Left lung (tissue), 10 donors: ENCODE data around the gene SLC24A4. TPM values are rescaled to one million over a fixed set of nuclear protein-coding genes. Genes with fewer than 3 reads are reported as not detected.

Experiments
- ATAC-seq: fragments of 200-7000 bp; cut with Tn5 transposase; one replicate; pipeline ENCODE4 v1.9.1; 2020; ENCODE audit warnings: moderate library complexity
- DNase-seq, 4 donors: peaks; one replicate each; pipeline ENCODE4 v3.0.0-alpha.2; 2013 to 2020
- H3K27ac ChIP-seq, 2 donors: fragments of 200-600 bp; sonication (generic) in 1 of 2; one replicate each; pipeline versions ENCODE4 v1.5.0 to v1.8.0; 2020 to 2021
- H3K27me3 ChIP-seq, 2 donors: fragments of 200-600 bp; sonication (generic) in 1 of 2; one replicate each; pipeline versions ENCODE4 v1.5.0 to v1.8.0; 2020 to 2021
- H3K36me3 ChIP-seq, 2 donors: fragments of 200-600 bp; sonication (generic) in 1 of 2; one replicate each; pipeline versions ENCODE4 v1.5.0 to v1.8.0; 2020 to 2021
- H3K4me1 ChIP-seq, 2 donors: fragments of 200-600 bp; one replicate each; pipeline ENCODE4 v1.8.0; 2021
- H3K4me3 ChIP-seq, 2 donors: fragments of 200-600 bp; sonication (generic) in 1 of 2; one replicate each; pipeline versions ENCODE4 v1.5.0 to v1.8.0; 2020 to 2021; ENCODE audit warnings: mild to moderate bottlenecking in 1 of 2
- H3K9me3 ChIP-seq, 2 donors: fragments of 200-600 bp; sonication (generic) in 1 of 2; one replicate each; pipeline versions ENCODE4 v1.5.0 to v1.8.0; 2020 to 2021
- CTCF ChIP-seq, 2 donors: fragments of 200-600 bp; sonication (generic) in 1 of 2; IDR thresholded peaks; one replicate each; pipeline versions ENCODE4 v1.5.0 to v1.8.0; 2021; ENCODE audit warnings: antibody characterized with exemption in 2 of 2
- intact Hi-C, 2 donors: fragments of 100-400 bp; cut with DNase I; formaldehyde crosslinking; loops; one replicate each; pipeline versions ENCODE4 v1.11.2 to v1.14.2; 2022
- polyA plus RNA-seq, 6 donors: library from polyadenylated mRNA; unstranded; fragments of 120-200 nt; gene quantifications; one replicate each; pipeline ENCODE4 v1.2.1, GENCODE V29; 2013; ENCODE audit not compliant: insufficient read length in 6 of 6
- total RNA-seq, 2 donors: library from RNA; stranded (reverse); fragmentation: NEBNext Ultra II Directional; extraction: Animal tissue kit (Norgen Biotek cat#: 25700); gene quantifications; one replicate each; pipeline ENCODE4 v1.2.1, GENCODE V29; 2021
- donor health status: DM: no; HTN: yes; CAD: no.
- donor health status: DM: no; HTN: no; CAD: no.

SLC24A4 gene
- total and polyA plus RNA-seq, 8 donors: 0.25 to 2.0 (median 0.47) TPM

GRCh38 chr14:92519246-92520101 lies 196.5 kb downstream of the SLC24A4 start:
- ATAC-seq: no peak
- Histone ChIP-seq H3K9me3 (no peaks in the 10 kb centered on the region), H3K36me3 (no peaks in the 10 kb centered on the region), H3K27ac (peak overlapping the region in 1 of 2 donors; percentile 80), H3K27me3 (peaks cover 0 to 3% of the 10 kb centered on the region in 2 donors), H3K4me3 (no peak overlapping the region), H3K4me1 (peaks cover 11 to 81% of the 10 kb centered on the region in 2 donors)
- DNase-seq: no peak
- intact Hi-C loops: no loop called here
- TF ChIP-seq CTCF (IDR thresholded peaks at IDR 0.05): no peak

GRCh38 chr14:92520102-92521057 lies 197.4 kb downstream of the SLC24A4 start:
- no peaks in the 10 kb centered on the region for H3K9me3 ChIP-seq
- ATAC-seq (peak; percentile 20), DNase-seq (no peak)
- H3K4me3 ChIP-seq: no peak overlapping the region
- peak overlapping the region in 1 of 2 donors; percentile 80 for H3K27ac ChIP-seq
- H3K27me3 ChIP-seq: no peaks in the 10 kb centered on the region
- H3K36me3 ChIP-seq: no peaks in the 10 kb centered on the region
- TF ChIP-seq CTCF (IDR thresholded peaks at IDR 0.05): no peak
- peaks cover 2 to 81% of the 10 kb centered on the region in 2 donors for H3K4me1 ChIP-seq
- intact Hi-C loops: no loop called here

- DNase-seq (no peak), ATAC-seq (no peak)
- H3K9me3 ChIP-seq: no peaks in the 10 kb centered on the region
- H3K27me3 ChIP-seq: no peaks in the 10 kb centered on the region
- H3K27ac ChIP-seq: no peak overlapping the region
- H3K4me1 ChIP-seq: peaks cover 2 to 80% of the 10 kb centered on the region in 2 donors
- no peak for TF ChIP-seq CTCF (IDR thresholded peaks at IDR 0.05)
- no peaks in the 10 kb centered on the region for H3K36me3 ChIP-seq
- no peak overlapping the region for H3K4me3 ChIP-seq
- intact Hi-C loops: no loop called here
These were observed 198.1 kb downstream of the SLC24A4 start for GRCh38 chr14:92521058-92521415.

- DNase-seq (no peak), ATAC-seq (no peak)
- Histone ChIP-seq H3K4me1 (peaks cover 2 to 61% of the 10 kb centered on the region in 2 donors), H3K27me3 (no peaks in the 10 kb centered on the region), H3K27ac (peak overlapping the region in 1 of 2 donors; percentile 23), H3K4me3 (no peak overlapping the region), H3K9me3 (no peaks in the 10 kb centered on the region), H3K36me3 (no peaks in the 10 kb centered on the region)
- intact Hi-C loops: no loop called here
- no peak for TF ChIP-seq CTCF (IDR thresholded peaks at IDR 0.05)
These were observed 200.8 kb downstream of the SLC24A4 start for GRCh38 chr14:92523752-92524151.
